HEK293T (cell line): ENCODE measurements around the gene DCBLD1.
A peak's percentile ranks its signal among the peaks of the same experiment; 100 is the strongest.

ENCODE experiments used
- CTCF ChIA-PET: fragments of 350-600 bp; formaldehyde crosslinking; extraction: SDS; loops from one replicate; lab custom pipeline; 2021; ENCODE audit warnings: antibody characterized with exemption, inconsistent platforms; lab: Yijun Ruan, JAX
- POLR2A ChIA-PET: fragments of 350-600 bp; formaldehyde crosslinking; extraction: SDS; loops from one replicate; lab custom pipeline; 2020; ENCODE audit warnings: antibody characterized with exemption, inconsistent platforms; lab: Yijun Ruan, JAX
- DNase-seq: peaks from one replicate; pipeline ENCODE4 v3.0.0; 2012; ENCODE audit warnings: mixed read lengths; ENCODE audit errors: extremely low spot score
- ARNT ChIP-seq: fragments of 450-650 bp; IDR thresholded peaks from 2 replicates; pipeline ENCODE4 v1.6.1; 2017; ENCODE audit warnings: mild to moderate bottlenecking
- BHLHE40 ChIP-seq: fragments of 450-650 bp; IDR thresholded peaks from 2 replicates; pipeline ENCODE4 v1.6.1; 2016; ENCODE audit warnings: mild to moderate bottlenecking, moderate library complexity, borderline replicate concordance
- CTBP1 ChIP-seq: fragments of 450-650 bp; IDR thresholded peaks from 2 replicates; pipeline ENCODE4 v1.6.1; 2016; ENCODE audit warnings: borderline replicate concordance
- ELF4 ChIP-seq: fragments of 450-650 bp; IDR thresholded peaks from 2 replicates; pipeline ENCODE4 v1.6.1; 2017; ENCODE audit warnings: antibody characterized with exemption
- FOXA1 ChIP-seq: fragments of 450-650 bp; IDR thresholded peaks from 2 replicates; pipeline ENCODE4 v1.6.1; 2016; ENCODE audit warnings: mild to moderate bottlenecking
- FOXK2 ChIP-seq: fragments of 450-650 bp; IDR thresholded peaks from 2 replicates; pipeline ENCODE4 v1.6.1; 2016; ENCODE audit warnings: mild to moderate bottlenecking
- FOXM1 ChIP-seq: fragments of 450-650 bp; IDR thresholded peaks from 2 replicates; pipeline ENCODE4 v1.6.1; 2017; ENCODE audit warnings: mild to moderate bottlenecking, borderline replicate concordance
- HDGF ChIP-seq: fragments of 450-650 bp; IDR thresholded peaks from 2 replicates; pipeline ENCODE4 v1.6.1; 2017; ENCODE audit warnings: antibody characterized with exemption, borderline replicate concordance
- L3MBTL2 ChIP-seq: fragments of 450-650 bp; conservative IDR thresholded peaks from 2 replicates; pipeline ENCODE4 v1.6.1; 2016; ENCODE audit warnings: mild to moderate bottlenecking
- LEF1 ChIP-seq: fragments of 450-650 bp; IDR thresholded peaks from 2 replicates; pipeline ENCODE4 v1.6.1; 2017; ENCODE audit warnings: mild to moderate bottlenecking, borderline replicate concordance
- NFRKB ChIP-seq: fragments of 450-650 bp; IDR thresholded peaks from 2 replicates; pipeline ENCODE4 v1.6.1; 2016; ENCODE audit warnings: mild to moderate bottlenecking, moderate library complexity
- SP1 ChIP-seq: fragments of 450-650 bp; IDR thresholded peaks from 2 replicates; pipeline ENCODE4 v1.6.1; 2017
- SUZ12 ChIP-seq: fragments of 450-650 bp; IDR thresholded peaks from 2 replicates; pipeline ENCODE4 v1.6.1; 2016; ENCODE audit warnings: mild to moderate bottlenecking
- TARDBP ChIP-seq: fragments of 450-650 bp; IDR thresholded peaks from 2 replicates; pipeline ENCODE4 v1.6.1; 2016
- ZNF384 ChIP-seq: fragments of 450-650 bp; IDR thresholded peaks from 2 replicates; pipeline ENCODE4 v1.6.1; 2016
- TF ChIP-seq, protein P1 (sequence below): fragments of 450-650 bp; IDR thresholded peaks from 2 replicates; pipeline ENCODE4 v1.6.1; 2016

DCBLD1 gene

DNA sequence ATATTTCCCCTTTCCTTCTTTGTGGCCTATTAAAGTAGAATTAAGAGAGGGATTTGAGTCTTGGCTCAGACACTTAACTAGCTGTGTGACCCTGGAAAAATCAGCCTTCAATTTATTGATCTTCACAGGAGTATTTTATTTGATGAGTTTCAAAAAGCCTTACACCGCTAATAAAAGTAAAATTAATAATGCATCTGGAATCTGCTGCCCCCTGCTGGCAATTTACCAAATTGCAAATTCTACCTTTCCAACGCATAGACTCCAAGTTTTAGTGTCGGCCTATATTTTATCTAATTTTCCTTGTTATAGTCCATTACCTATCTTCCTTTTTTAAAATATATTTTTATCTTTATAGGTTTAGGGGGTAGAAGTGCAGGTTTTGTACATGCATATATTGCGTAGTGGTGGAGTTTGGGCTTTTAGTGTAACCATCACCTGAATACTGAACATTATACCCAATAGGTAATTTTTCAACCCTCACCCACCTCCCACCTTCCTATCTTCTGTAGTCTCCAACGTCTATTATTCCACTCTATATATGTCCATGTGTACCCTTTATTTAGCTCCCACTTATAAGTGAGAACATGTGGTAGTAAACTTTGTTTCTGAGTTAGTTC, 73.5 kb downstream of the DCBLD1 start:
- ChIA-PET CTCF (interaction anchor here (0.6 to 0.7 kb wide), 5 partner anchors 20 to 106 kb away, joined by 3 to 5 read pairs (median 3); no protein-coding TSS in a partner anchor), POLR2A (no interaction called here)
- peak; percentile 25 for DNase-seq
- TF ChIP-seq FOXK2 (no peak), L3MBTL2 (no peak), SUZ12 (no peak), HDGF (no peak), NFRKB (no peak), LEF1 (no peak), SP1 (no peak), FOXA1 (no peak), ARNT (no peak), FOXM1 (no peak), ZNF384 (no peak), ELF4 (no peak), CTBP1 (no peak), BHLHE40 (no peak)
- TF ChIP-seq, protein P1, sequence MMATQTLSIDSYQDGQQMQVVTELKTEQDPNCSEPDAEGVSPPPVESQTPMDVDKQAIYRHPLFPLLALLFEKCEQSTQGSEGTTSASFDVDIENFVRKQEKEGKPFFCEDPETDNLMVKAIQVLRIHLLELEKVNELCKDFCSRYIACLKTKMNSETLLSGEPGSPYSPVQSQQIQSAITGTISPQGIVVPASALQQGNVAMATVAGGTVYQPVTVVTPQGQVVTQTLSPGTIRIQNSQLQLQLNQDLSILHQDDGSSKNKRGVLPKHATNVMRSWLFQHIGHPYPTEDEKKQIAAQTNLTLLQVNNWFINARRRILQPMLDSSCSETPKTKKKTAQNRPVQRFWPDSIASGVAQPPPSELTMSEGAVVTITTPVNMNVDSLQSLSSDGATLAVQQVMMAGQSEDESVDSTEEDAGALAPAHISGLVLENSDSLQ: no peak

DNA sequence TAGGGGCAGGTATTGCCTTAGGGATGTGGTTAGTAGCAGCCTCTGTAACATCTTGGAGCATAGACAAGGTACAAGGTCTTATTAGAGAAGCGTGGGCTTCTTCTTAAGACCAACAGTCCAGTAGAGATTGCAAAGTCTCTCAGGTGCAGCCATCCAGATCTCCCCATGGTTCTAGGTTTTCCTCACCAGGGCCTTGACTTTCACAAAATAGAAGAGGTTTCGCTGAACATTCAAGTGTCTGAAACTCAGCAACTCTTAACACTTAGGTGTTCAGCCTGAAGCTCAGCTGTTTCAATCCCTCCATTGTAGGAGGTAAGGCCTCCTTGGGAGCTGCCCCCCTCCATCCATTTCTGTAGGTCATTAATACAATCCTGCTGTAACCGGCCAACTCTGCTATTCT, 75.5 kb downstream of the DCBLD1 start:
- TF ChIP-seq ZNF384 (no peak), SP1 (no peak), ELF4 (no peak), LEF1 (no peak), TARDBP (no peak), NFRKB (no peak), L3MBTL2 (no peak), FOXM1 (no peak), HDGF (no peak), FOXK2 (no peak), CTBP1 (no peak), FOXA1 (no peak)
- TF ChIP-seq, protein P1: no peak
- no peak for DNase-seq
- POLR2A ChIA-PET: no interaction called here
- CTCF ChIA-PET: interaction anchor here (1.8 kb wide), 1 partner anchor 26 kb away, joined by 4 read pairs; no protein-coding TSS in a partner anchor

DNA sequence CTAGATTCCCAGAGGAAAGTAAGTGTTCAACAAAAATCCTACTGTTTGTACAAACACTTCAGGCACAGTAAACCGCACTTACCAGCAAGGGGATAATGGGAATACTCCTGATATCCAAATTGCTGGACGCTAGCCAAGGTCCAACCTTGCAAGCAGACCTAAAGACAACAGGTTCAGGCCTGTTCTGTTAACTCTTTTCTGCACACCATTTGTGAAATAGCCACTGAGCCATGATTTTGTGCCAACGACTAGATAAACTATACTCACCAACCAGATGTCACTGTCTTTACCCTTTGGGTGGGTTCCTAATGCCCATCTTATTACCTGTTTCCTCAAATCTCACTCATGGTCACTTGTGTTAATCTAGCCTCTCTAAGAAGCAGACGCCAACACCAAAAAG, 76.3 kb downstream of the DCBLD1 start:
- POLR2A ChIA-PET: no interaction called here
- TF ChIP-seq, protein P1: no peak
- TF ChIP-seq HDGF (no peak), FOXM1 (no peak), SUZ12 (no peak), L3MBTL2 (no peak), BHLHE40 (no peak), ELF4 (no peak), ZNF384 (no peak)
- CTCF ChIA-PET: interaction anchor here (1.8 kb wide), 1 partner anchor 25 kb away, joined by 4 read pairs; no protein-coding TSS in a partner anchor
- DNase-seq: no peak

GRCh38 chr6:117559299-117559698, 76.8 kb downstream of the DCBLD1 start:
- TF ChIP-seq CTBP1 (no peak), FOXA1 (no peak), FOXM1 (no peak), L3MBTL2 (no peak), LEF1 (no peak), NFRKB (no peak), FOXK2 (no peak), SUZ12 (no peak)
- TF ChIP-seq, protein P1: no peak
- DNase-seq: no peak
- ChIA-PET CTCF (interaction anchor here (1.8 kb wide), 1 partner anchor 24 kb away, joined by 4 read pairs; no protein-coding TSS in a partner anchor), POLR2A (no interaction called here)

GRCh38 chr6:117561128-117561527, 78.7 kb downstream of the DCBLD1 start:
- CTCF ChIA-PET: no interaction called here
- TF ChIP-seq ARNT (no peak), ELF4 (no peak), ZNF384 (no peak), FOXM1 (no peak), NFRKB (no peak), CTBP1 (no peak), FOXA1 (no peak), TARDBP (no peak)
- TF ChIP-seq, protein P1: no peak

More at GRCh38 chr6:117561128-117561527, 78.7 kb downstream of the DCBLD1 start:
- no peak for DNase-seq
- POLR2A ChIA-PET: no interaction called here
